ENCODE results near the gene LORICRIN. TPM values are rescaled to one million over a fixed set of nuclear protein-coding genes. Genes with fewer than 3 reads are reported as not detected.

Gene LORICRIN
- total RNA-seq, 4 donors from 2014 or later = not detected

DNA sequence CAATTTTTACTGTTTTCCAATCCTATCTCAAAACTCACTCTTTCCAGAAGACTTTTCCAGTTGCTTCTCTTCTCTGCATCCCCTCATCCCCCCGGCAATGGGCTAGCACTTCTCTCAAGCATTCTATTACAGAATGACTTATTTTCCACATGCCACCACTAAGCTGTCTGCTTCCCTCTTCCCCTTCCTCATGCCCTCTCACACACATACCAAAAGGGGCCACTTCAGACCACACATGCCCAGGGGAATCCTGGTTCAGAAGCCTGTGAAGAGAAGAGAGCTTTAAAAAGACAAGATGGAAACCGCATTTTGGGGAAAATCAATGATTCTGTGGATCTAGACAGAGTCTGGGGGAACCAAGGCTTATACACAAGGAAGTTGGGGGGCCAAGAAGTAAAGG is 8.4 kb upstream of the LORICRIN start:
- H3K27me3 ChIP-seq = no peaks in the 10 kb centered on the region
- H3K27ac ChIP-seq = no peak overlapping the region
- H3K4me1 ChIP-seq = no peaks in the 10 kb centered on the region
- TF ChIP-seq, protein P1, sequence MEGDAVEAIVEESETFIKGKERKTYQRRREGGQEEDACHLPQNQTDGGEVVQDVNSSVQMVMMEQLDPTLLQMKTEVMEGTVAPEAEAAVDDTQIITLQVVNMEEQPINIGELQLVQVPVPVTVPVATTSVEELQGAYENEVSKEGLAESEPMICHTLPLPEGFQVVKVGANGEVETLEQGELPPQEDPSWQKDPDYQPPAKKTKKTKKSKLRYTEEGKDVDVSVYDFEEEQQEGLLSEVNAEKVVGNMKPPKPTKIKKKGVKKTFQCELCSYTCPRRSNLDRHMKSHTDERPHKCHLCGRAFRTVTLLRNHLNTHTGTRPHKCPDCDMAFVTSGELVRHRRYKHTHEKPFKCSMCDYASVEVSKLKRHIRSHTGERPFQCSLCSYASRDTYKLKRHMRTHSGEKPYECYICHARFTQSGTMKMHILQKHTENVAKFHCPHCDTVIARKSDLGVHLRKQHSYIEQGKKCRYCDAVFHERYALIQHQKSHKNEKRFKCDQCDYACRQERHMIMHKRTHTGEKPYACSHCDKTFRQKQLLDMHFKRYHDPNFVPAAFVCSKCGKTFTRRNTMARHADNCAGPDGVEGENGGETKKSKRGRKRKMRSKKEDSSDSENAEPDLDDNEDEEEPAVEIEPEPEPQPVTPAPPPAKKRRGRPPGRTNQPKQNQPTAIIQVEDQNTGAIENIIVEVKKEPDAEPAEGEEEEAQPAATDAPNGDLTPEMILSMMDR (IDR thresholded peaks at IDR 0.05) = no peak
- TF ChIP-seq POLR2A (IDR thresholded peaks at IDR 0.05) = no peak
- no peak for DNase-seq
- H3K9me3 ChIP-seq = no peaks in the 10 kb centered on the region
- H3K36me3 ChIP-seq = no peaks in the 10 kb centered on the region
- H3K4me3 ChIP-seq = no peak overlapping the region

DNA sequence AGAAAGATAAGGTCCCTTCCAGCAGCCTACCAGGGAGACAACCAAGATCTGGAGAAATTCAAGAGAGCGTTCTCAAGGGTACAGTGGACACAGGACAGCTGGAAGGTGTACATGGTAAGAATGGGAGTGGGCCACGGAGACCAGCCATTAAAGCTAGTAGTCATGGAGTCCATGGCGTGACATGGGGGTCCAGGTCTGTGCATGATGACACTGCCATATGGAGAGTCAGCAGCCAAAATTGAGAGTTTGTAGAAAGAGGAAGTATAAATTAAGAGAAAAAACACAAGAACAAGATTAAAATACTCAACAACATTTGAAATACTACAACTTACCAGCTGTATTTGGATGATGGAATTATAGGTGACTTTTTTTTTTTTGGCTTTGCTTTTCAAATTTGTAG is 7.9 kb upstream of the LORICRIN start:
- Histone ChIP-seq H3K27ac (no peak overlapping the region), H3K36me3 (no peaks in the 10 kb centered on the region), H3K4me3 (no peak overlapping the region), H3K9me3 (no peaks in the 10 kb centered on the region), H3K4me1 (no peaks in the 10 kb centered on the region), H3K27me3 (no peaks in the 10 kb centered on the region)
- TF ChIP-seq POLR2A (IDR thresholded peaks at IDR 0.05) = no peak
- TF ChIP-seq, protein P1 (IDR thresholded peaks at IDR 0.05) = no peak
- DNase-seq = no peak

GRCh38 chr1:153251988-153252387 is 7.5 kb upstream of the LORICRIN start:
- no peaks in the 10 kb centered on the region for H3K36me3 ChIP-seq

GRCh38 chr1:153253076-153253475 is 6.4 kb upstream of the LORICRIN start:
- Histone ChIP-seq H3K27me3 (no peaks in the 10 kb centered on the region), H3K27ac (no peak overlapping the region), H3K36me3 (no peaks in the 10 kb centered on the region), H3K4me3 (no peak overlapping the region), H3K4me1 (no peaks in the 10 kb centered on the region), H3K9me3 (no peaks in the 10 kb centered on the region)
- TF ChIP-seq, protein P1 (IDR thresholded peaks at IDR 0.05) = no peak
- no peak for TF ChIP-seq POLR2A (IDR thresholded peaks at IDR 0.05)
- DNase-seq = no peak

More at GRCh38 chr1:153251988-153252387, 7.5 kb upstream of the LORICRIN start:
- Histone ChIP-seq H3K27ac (no peak overlapping the region), H3K9me3 (no peaks in the 10 kb centered on the region), H3K4me3 (no peak overlapping the region), H3K27me3 (no peaks in the 10 kb centered on the region), H3K4me1 (no peaks in the 10 kb centered on the region)
- TF ChIP-seq, protein P1 (IDR thresholded peaks at IDR 0.05) = no peak
- TF ChIP-seq POLR2A (IDR thresholded peaks at IDR 0.05) = no peak
- DNase-seq = no peak

DNA sequence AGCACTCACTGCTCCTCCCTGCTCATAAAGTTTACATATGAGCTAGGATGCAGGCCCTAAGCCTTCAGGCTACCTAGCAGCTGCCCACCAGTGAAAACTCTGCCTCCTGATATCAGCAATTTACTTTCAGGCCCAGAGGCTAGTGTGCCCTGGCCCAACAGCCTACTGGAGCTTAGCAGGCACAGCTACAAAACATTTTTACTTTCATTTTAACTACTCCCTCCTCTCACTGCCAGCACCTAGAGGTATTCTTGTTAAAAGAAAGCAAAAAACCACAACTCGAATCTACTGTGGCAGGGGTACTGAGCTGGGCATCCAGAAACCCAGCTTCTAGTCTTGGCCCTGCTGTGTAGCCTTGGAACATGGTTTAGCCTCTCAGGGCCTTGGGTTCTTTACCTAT is 5.8 kb upstream of the LORICRIN start:
- no peaks in the 10 kb centered on the region for H3K27me3 ChIP-seq
- no peak overlapping the region for H3K4me3 ChIP-seq
- H3K27ac ChIP-seq = no peak overlapping the region
- no peaks in the 10 kb centered on the region for H3K36me3 ChIP-seq
- no peak for DNase-seq
- no peaks in the 10 kb centered on the region for H3K9me3 ChIP-seq
- no peak for TF ChIP-seq POLR2A (IDR thresholded peaks at IDR 0.05)
- TF ChIP-seq, protein P1 (IDR thresholded peaks at IDR 0.05) = no peak
- H3K4me1 ChIP-seq = no peaks in the 10 kb centered on the region

All from Peyer's patch (tissue), 4 donors.